ENCODE data around the gene SLC39A13. TPM values are rescaled to one million over a fixed set of nuclear protein-coding genes. Genes with fewer than 3 reads are reported as not detected.
"Not testable (repeated sequence)": the region's sequence is repeated elsewhere in the genome, so short reads cannot be mapped to it uniquely, and the experiment has no call there.

SLC39A13 gene
- total RNA-seq, 1 donor from 2014 or later: 124 TPM

DNA sequence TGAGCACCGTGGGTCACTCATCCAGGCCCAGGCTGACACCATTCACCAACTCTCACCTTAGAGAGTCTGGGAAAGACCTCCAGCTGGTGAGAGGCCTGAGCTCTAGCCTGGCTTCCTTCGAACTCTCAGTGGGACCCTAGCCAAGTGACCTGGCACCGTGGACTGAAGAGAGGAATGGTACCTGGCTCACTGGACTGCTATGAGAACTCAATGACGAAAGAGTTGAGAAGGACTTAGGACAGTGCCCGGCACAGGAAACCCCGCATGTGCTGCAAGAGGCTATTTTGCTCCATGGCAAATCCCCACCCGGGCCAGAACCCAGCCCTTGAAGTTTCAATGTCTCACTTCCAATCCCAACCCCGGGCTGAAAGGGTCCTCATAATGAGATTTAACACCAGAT lies 41.2 kb downstream of the SLC39A13 start:
- Mint-ChIP-seq H3K27me3 (ENCODE audit: low read depth) (no peaks in the 10 kb centered on the region), H3K4me3 (ENCODE audit: unreplicated experiment) (no peak overlapping the region), H3K27ac (ENCODE audit: unreplicated experiment) (no peak overlapping the region), H3K9me3 (ENCODE audit: low read depth) (no peaks in the 10 kb centered on the region), H3K4me1 (ENCODE audit: low read depth) (peaks cover 5% of the 10 kb centered on the region), H3K36me3 (ENCODE audit: low read depth) (no peaks in the 10 kb centered on the region)
- no peak for DNase-seq (ENCODE audit: low spot score)
- TF ChIP-seq, protein P1, sequence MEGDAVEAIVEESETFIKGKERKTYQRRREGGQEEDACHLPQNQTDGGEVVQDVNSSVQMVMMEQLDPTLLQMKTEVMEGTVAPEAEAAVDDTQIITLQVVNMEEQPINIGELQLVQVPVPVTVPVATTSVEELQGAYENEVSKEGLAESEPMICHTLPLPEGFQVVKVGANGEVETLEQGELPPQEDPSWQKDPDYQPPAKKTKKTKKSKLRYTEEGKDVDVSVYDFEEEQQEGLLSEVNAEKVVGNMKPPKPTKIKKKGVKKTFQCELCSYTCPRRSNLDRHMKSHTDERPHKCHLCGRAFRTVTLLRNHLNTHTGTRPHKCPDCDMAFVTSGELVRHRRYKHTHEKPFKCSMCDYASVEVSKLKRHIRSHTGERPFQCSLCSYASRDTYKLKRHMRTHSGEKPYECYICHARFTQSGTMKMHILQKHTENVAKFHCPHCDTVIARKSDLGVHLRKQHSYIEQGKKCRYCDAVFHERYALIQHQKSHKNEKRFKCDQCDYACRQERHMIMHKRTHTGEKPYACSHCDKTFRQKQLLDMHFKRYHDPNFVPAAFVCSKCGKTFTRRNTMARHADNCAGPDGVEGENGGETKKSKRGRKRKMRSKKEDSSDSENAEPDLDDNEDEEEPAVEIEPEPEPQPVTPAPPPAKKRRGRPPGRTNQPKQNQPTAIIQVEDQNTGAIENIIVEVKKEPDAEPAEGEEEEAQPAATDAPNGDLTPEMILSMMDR (IDR thresholded peaks at IDR 0.05): no peak

DNA sequence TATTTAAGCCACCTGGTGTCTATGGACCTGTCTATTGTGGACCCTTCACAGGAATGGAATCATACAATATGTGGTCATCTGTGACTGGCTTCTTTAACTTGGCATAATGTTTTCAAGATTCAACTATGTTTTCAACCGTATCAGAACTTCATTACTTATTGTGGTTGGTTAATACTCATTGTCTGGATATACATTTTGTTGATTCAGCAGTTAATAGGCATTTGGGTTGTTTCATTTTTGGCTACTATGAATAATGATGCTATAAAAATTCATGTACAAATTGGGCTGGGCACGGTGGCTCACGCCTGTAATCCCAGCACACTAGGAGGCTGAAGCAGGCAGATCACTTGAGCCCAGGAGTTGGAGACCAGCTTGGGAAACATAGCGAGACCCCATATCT lies 43.0 kb downstream of the SLC39A13 start:
- no peaks in the 10 kb centered on the region for H3K36me3 Mint-ChIP-seq (ENCODE audit: low read depth)
- TF ChIP-seq, protein P1 (IDR thresholded peaks at IDR 0.05): no peak
- no peak for DNase-seq (ENCODE audit: low spot score)
- H3K4me1 Mint-ChIP-seq (ENCODE audit: low read depth): peaks cover 5% of the 10 kb centered on the region
- no peaks in the 10 kb centered on the region for H3K9me3 Mint-ChIP-seq (ENCODE audit: low read depth)
- no peak overlapping the region for H3K4me3 Mint-ChIP-seq (ENCODE audit: unreplicated experiment)
- no peaks in the 10 kb centered on the region for H3K27me3 Mint-ChIP-seq (ENCODE audit: low read depth)
- no peak overlapping the region for H3K27ac Mint-ChIP-seq (ENCODE audit: unreplicated experiment)

- H3K4me3 Mint-ChIP-seq (ENCODE audit: unreplicated experiment): no peak overlapping the region
Measured at GRCh38 chr11:47451990-47452389, 43.6 kb downstream of the SLC39A13 start.

DNA sequence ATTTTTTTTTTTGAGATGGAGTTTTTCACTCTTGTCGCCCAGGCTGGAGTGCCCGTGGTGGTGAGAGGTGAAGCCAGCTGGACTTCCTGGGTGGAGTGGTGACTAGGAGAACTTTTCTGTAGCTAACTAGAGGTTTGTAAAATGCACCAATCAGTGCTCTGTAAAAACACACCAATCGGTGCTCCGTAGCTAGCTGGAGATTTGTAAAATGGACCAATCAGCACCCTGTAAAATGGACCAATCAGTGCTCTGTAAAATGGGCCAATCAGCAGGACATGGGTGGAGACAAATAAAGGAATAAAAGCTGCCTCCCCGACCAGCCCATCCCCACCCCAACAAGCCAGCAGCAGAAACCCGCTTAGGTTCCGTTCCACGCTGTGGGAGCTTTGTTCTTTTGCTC lies 45.0 kb downstream of the SLC39A13 start:
- Mint-ChIP-seq H3K4me1 (ENCODE audit: low read depth) (peaks cover 5% of the 10 kb centered on the region), H3K4me3 (ENCODE audit: unreplicated experiment) (no peak overlapping the region), H3K9me3 (ENCODE audit: low read depth) (no peaks in the 10 kb centered on the region), H3K27me3 (ENCODE audit: low read depth) (no peaks in the 10 kb centered on the region), H3K36me3 (ENCODE audit: low read depth) (no peaks in the 10 kb centered on the region), H3K27ac (ENCODE audit: unreplicated experiment) (no peak overlapping the region)
- TF ChIP-seq, protein P1 (IDR thresholded peaks at IDR 0.05): no peak
- DNase-seq (ENCODE audit: low spot score): no peak

More at GRCh38 chr11:47451990-47452389, 43.6 kb downstream of the SLC39A13 start:
- H3K27ac Mint-ChIP-seq (ENCODE audit: unreplicated experiment): no peak overlapping the region
- H3K27me3 Mint-ChIP-seq (ENCODE audit: low read depth): no peaks in the 10 kb centered on the region
- TF ChIP-seq, protein P1 (IDR thresholded peaks at IDR 0.05): no peak
- H3K4me1 Mint-ChIP-seq (ENCODE audit: low read depth): peaks cover 5% of the 10 kb centered on the region
- no peaks in the 10 kb centered on the region for H3K36me3 Mint-ChIP-seq (ENCODE audit: low read depth)
- DNase-seq (ENCODE audit: low spot score): no peak
- H3K9me3 Mint-ChIP-seq (ENCODE audit: low read depth): no peaks in the 10 kb centered on the region

DNA sequence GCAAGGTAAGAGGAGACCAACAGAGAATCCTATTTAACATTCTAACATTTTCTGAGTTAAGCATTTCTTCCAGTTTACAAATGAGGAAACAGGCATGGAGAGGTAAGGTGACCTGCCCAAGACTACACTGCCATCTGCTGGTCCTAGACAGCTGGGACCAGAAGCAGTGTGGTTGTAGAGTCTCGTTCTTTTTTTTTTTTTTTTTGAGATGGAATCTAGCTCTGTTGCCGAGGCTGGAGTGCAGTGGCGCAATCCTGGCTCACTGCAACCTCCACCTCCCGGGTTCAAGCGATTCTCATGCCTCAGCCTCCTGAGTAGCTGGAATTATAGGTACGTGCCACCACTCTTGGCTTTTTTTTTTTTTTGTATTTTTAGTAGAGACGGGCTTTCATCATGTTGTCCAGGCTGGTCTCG lies 45.9 kb downstream of the SLC39A13 start:
- not testable (repeated sequence) for H3K4me3 Mint-ChIP-seq (ENCODE audit: unreplicated experiment); H3K4me1 Mint-ChIP-seq (ENCODE audit: low read depth); H3K27me3 Mint-ChIP-seq (ENCODE audit: low read depth); H3K36me3 Mint-ChIP-seq (ENCODE audit: low read depth); H3K9me3 Mint-ChIP-seq (ENCODE audit: low read depth)
- peak; percentile 13 for DNase-seq (ENCODE audit: low spot score)
- TF ChIP-seq, protein P1 (IDR thresholded peaks at IDR 0.05): peak; percentile 84
- peak overlapping the region; percentile 45 for H3K27ac Mint-ChIP-seq (ENCODE audit: unreplicated experiment)
